B cell (primary cell): Measurements from ENCODE around the gene WDR64. TPM values are rescaled to one million over a fixed set of nuclear protein-coding genes. Genes with fewer than 3 reads are reported as not detected.

Experiments
- ATAC-seq: fragments of 200-7000 bp; cut with Tn5 transposase; one replicate; pipeline ENCODE4 v1.10.0; 2021; ENCODE audit warnings: low read depth, mild to moderate bottlenecking, moderate number of reproducible peaks, moderate library complexity
- CTCF ChIA-PET: fragments of 350-600 bp; sonication (Branson Sonifier 250); formaldehyde crosslinking; loops from one replicate; lab custom pipeline; 2021; ENCODE audit warnings: antibody characterized with exemption, inconsistent platforms; lab: Charles Lee
- POLR2A ChIA-PET: fragments of 350-600 bp; sonication (Branson Sonifier 250); formaldehyde crosslinking; loops from one replicate; lab custom pipeline; 2021; ENCODE audit warnings: antibody characterized with exemption; lab: Charles Lee
- DNase-seq: peaks from one replicate; pipeline ENCODE4 v3.0.0; 2013
- H2AFZ ChIP-seq: 2 replicates; pipeline ENCODE4 v1.6.1; 2012; ENCODE audit warnings: mild to moderate bottlenecking, low read depth, low read length; ENCODE audit not compliant: insufficient read depth, poor library complexity, severe bottlenecking
- H3K27ac ChIP-seq, 2 donors: 1 replicate in 1 of 2; 2 replicates in 1 of 2; pipeline ENCODE4 v1.5.1; 2012 to 2013; ENCODE audit warnings: low read length in 2 of 2, mild to moderate bottlenecking in 2 of 2, moderate library complexity in 1 of 2
- H3K27me3 ChIP-seq, 4 experiments: fragments of 200-600 bp in 1 of 4; sonication (generic) in 1 of 4; replicated peaks in 1 of 4; 1 replicate in 2 of 4; 2 replicates in 2 of 4; pipeline versions ENCODE4 v1.6.1 to v1.7.0; 2013 to 2016; ENCODE audit warnings: low read length in 3 of 4, mild to moderate bottlenecking in 2 of 4, mixed read lengths in 1 of 4, moderate library complexity in 1 of 4; ENCODE audit not compliant: insufficient read depth in 4 of 4, control insufficient read depth in 3 of 4; ENCODE audit errors: control extremely low read depth in 1 of 4
- H3K36me3 ChIP-seq, 2 experiments: replicated peaks in 1 of 2; 1 replicate in 1 of 2; 2 replicates in 1 of 2; pipeline versions ENCODE4 v1.6.1 to v1.7.1; 2013; ENCODE audit warnings: low read length in 1 of 2; ENCODE audit not compliant: insufficient read depth in 2 of 2, control insufficient read depth in 1 of 2; ENCODE audit errors: control extremely low read depth in 1 of 2, extremely low read depth in 1 of 2
- H3K4me1 ChIP-seq, 2 donors: fragments of 200-600 bp in 1 of 2; sonication (generic) in 1 of 2; 1 replicate in 1 of 2; 2 replicates in 1 of 2; pipeline versions ENCODE4 v1.5.1 to v1.6.1; 2013 to 2017; ENCODE audit warnings: low read length in 2 of 2; ENCODE audit not compliant: control insufficient read depth in 2 of 2, insufficient read depth in 2 of 2
- H3K4me2 ChIP-seq: replicated peaks from 2 replicates; pipeline ENCODE3; 2012; ENCODE audit warnings: mild to moderate bottlenecking, low read depth, low read length; ENCODE audit not compliant: poor library complexity, severe bottlenecking
- H3K4me3 ChIP-seq, 5 experiments: fragments of 200-600 bp in 1 of 5; sonication (generic) in 1 of 5; 1 replicate in 3 of 5; 2 replicates in 2 of 5; pipeline versions ENCODE4 v1.5.1 to v1.7.0; 2011 to 2016; ENCODE audit warnings: low read length in 4 of 5, mild to moderate bottlenecking in 4 of 5, low read depth in 2 of 5, control low read depth in 1 of 5, moderate library complexity in 1 of 5; ENCODE audit not compliant: insufficient read depth in 1 of 5; ENCODE audit errors: control extremely low read depth in 1 of 5, extremely low read depth in 1 of 5
- H3K79me2 ChIP-seq: fragments of 200-600 bp; sonication (generic); one replicate; pipeline ENCODE4 v1.6.0; 2016; ENCODE audit warnings: low read length; ENCODE audit not compliant: control insufficient read depth, insufficient read depth
- H3K9ac ChIP-seq: fragments of 200-600 bp; sonication (generic); 2 replicates; pipeline ENCODE4 v1.6.1; 2017; ENCODE audit warnings: mild to moderate bottlenecking, low read length, moderate library complexity
- H3K9me3 ChIP-seq, 3 donors: one replicate each; pipeline versions ENCODE4 v1.6.1 to v1.7.1; 2013; ENCODE audit warnings: low read length in 2 of 3; ENCODE audit not compliant: control insufficient read depth in 2 of 3, insufficient read depth in 1 of 3; ENCODE audit errors: control extremely low read depth in 1 of 3
- H4K20me1 ChIP-seq: 2 replicates; pipeline ENCODE4 v1.6.0; 2012; ENCODE audit warnings: mild to moderate bottlenecking, low read length; ENCODE audit not compliant: insufficient read depth, control insufficient read depth, poor library complexity, severe bottlenecking
- H3K27ac Mint-ChIP-seq: one replicate; pipeline ENCODE4 v1.8.0; 2021; ENCODE audit warnings: mixed read lengths
- H3K27me3 Mint-ChIP-seq: one replicate; pipeline ENCODE4 v1.8.0; 2021; ENCODE audit warnings: mixed read lengths
- H3K4me1 Mint-ChIP-seq: one replicate; pipeline ENCODE4 v1.8.0; 2021; ENCODE audit warnings: mixed read lengths
- H3K4me3 Mint-ChIP-seq: one replicate; pipeline ENCODE4 v1.8.0; 2021; ENCODE audit warnings: mixed read lengths
- H3K9me3 Mint-ChIP-seq: one replicate; pipeline ENCODE4 v1.8.0; 2022; ENCODE audit warnings: mixed read lengths; ENCODE audit not compliant: insufficient read depth
- EZH2 ChIP-seq: IDR thresholded peaks from 2 replicates; pipeline ENCODE4 v1.6.1; 2012; ENCODE audit warnings: borderline replicate concordance, low read depth, mild to moderate bottlenecking, moderate library complexity, low read length; ENCODE audit not compliant: insufficient read depth, poor library complexity, severe bottlenecking
- WGBS: methylation state at CpG from one replicate; pipeline ENCODE4 v1.1.5; 2013; ENCODE audit warnings: missing lambda C conversion rate; ENCODE audit not compliant: insufficient coverage; 5-methylcytosine and 5-hydroxymethylcytosine counted together
- intact Hi-C: fragments of 100-400 bp; cut with micrococcal nuclease; formaldehyde crosslinking; loops from one replicate; pipeline ENCODE4 v1.10.0; 2022
- polyA plus RNA-seq: library from polyadenylated mRNA; depleted of rRNA; stranded (reverse); fragments of >200 nt; gene quantifications from 2 replicates; pipeline ENCODE4 v1.2.3, GENCODE V29; 2012
- total RNA-seq, 2 donors: library from RNA; stranded (reverse); fragments of 120-200 nt in 1 of 2; gene quantifications; 1 replicate in 1 of 2; 2 replicates in 1 of 2; pipeline versions ENCODE4 v1.2.3 to v1.2.4, GENCODE V29; 2013 to 2022
- TF ChIP-seq, protein P1 (sequence below): fragments of 200-600 bp; IDR thresholded peaks from one replicate; pipeline ENCODE4 v1.8.0; 2022; ENCODE audit warnings: antibody characterized with exemption, mild to moderate bottlenecking

Gene WDR64
- total and polyA plus RNA-seq, 2 donors (not counting 1 experiment from before 2014, with no cell fraction given), result 0.13 TPM; not detected in 1

- CTCF ChIA-PET, result interaction anchor here (0.7 to 2.5 kb wide), 5 partner anchors 10 to 37 kb away, joined by 3 to 15 read pairs (median 4); no protein-coding TSS in a partner anchor
- no peak for ATAC-seq
- no peaks in the 10 kb centered on the region for H4K20me1 ChIP-seq
- intact Hi-C loops, result loop anchor here (5.0 kb wide), 1 partner anchor 42 kb away; no protein-coding TSS in a partner anchor
- peak overlapping the region; percentile 56 to 81 for H3K27ac ChIP-seq
- POLR2A ChIA-PET, result no interaction called here
- H3K36me3 ChIP-seq, result no peaks in the 10 kb centered on the region
- H3K9ac ChIP-seq, result peak overlapping the region; percentile 93
- Mint-ChIP-seq H3K4me3 (peak overlapping the region; percentile 84), H3K27ac (peak overlapping the region; percentile 93), H3K4me1 (peaks cover 62% of the 10 kb centered on the region), H3K27me3 (no peaks in the 10 kb centered on the region), H3K9me3 (peaks cover 3% of the 10 kb centered on the region)
- H3K79me2 ChIP-seq, result peaks cover 55% of the 10 kb centered on the region
- 0% methylated on average over 4 of the region's 11 CpGs for WGBS
- H3K9me3 ChIP-seq, result peaks cover 0 to 4% (median 0%) of the 10 kb centered on the region in 3 donors
- peak overlapping the region; percentile 71 for H3K4me2 ChIP-seq
- H3K4me3 ChIP-seq, result peak overlapping the region; percentile 78 to 97 (median 94)
- peak; percentile 42 for DNase-seq
- H3K27me3 ChIP-seq, result no peaks in the 10 kb centered on the region
- H2AFZ ChIP-seq, result peak overlapping the region; percentile 85
- peaks cover 39 to 46% of the 10 kb centered on the region in 2 donors for H3K4me1 ChIP-seq
- no peak for TF ChIP-seq EZH2
- TF ChIP-seq, protein P1, sequence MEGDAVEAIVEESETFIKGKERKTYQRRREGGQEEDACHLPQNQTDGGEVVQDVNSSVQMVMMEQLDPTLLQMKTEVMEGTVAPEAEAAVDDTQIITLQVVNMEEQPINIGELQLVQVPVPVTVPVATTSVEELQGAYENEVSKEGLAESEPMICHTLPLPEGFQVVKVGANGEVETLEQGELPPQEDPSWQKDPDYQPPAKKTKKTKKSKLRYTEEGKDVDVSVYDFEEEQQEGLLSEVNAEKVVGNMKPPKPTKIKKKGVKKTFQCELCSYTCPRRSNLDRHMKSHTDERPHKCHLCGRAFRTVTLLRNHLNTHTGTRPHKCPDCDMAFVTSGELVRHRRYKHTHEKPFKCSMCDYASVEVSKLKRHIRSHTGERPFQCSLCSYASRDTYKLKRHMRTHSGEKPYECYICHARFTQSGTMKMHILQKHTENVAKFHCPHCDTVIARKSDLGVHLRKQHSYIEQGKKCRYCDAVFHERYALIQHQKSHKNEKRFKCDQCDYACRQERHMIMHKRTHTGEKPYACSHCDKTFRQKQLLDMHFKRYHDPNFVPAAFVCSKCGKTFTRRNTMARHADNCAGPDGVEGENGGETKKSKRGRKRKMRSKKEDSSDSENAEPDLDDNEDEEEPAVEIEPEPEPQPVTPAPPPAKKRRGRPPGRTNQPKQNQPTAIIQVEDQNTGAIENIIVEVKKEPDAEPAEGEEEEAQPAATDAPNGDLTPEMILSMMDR, result no peak
Observed at GRCh38 chr1:241638909-241639622, 13.0 kb upstream of the WDR64 start.
